C4-2B (cell line): ENCODE results near the gene ASTN1.

ENCODE experiments used
- H3K27ac ChIP-seq: fragments of 450-650 bp; 2 replicates; pipeline ENCODE4 v1.5.1; 2017
- ZFX ChIP-seq: fragments of 450-650 bp; IDR thresholded peaks from 2 replicates; pipeline ENCODE4 v1.6.1; 2017
- TF ChIP-seq, protein P1 (sequence below): fragments of 450-650 bp; conservative IDR thresholded peaks from 2 replicates; pipeline ENCODE4 v1.5.1; 2017; ENCODE audit warnings: mild to moderate bottlenecking

Gene ASTN1

DNA sequence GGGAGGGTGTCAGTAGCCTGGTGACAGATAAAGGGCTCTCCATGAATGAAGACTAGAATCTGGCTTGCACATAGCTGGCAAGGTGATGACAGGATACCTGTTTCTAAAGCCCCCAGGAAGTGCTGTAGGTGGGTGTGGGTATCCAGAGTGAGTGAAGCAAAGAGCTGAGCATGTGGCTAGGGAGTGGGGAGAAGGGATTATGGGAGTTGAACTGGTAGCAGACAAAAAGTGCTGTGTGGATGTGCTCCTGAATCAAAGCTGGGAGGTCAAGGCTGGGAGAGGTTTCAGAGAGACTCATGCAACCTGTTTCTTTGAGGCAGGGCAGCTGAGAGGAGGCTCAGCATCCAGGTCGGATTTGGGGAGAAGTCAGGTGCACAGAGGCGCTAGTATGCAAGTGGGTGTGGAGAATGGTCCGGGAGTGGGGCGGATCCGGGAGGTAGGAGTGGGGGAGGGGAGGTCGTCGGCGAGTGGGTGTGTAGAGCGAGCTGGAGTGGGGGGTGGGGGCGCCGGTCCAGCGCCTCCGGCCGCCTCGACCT is 600 bp downstream of the ASTN1 start:
- no peak overlapping the region for H3K27ac ChIP-seq
- TF ChIP-seq, protein P1, sequence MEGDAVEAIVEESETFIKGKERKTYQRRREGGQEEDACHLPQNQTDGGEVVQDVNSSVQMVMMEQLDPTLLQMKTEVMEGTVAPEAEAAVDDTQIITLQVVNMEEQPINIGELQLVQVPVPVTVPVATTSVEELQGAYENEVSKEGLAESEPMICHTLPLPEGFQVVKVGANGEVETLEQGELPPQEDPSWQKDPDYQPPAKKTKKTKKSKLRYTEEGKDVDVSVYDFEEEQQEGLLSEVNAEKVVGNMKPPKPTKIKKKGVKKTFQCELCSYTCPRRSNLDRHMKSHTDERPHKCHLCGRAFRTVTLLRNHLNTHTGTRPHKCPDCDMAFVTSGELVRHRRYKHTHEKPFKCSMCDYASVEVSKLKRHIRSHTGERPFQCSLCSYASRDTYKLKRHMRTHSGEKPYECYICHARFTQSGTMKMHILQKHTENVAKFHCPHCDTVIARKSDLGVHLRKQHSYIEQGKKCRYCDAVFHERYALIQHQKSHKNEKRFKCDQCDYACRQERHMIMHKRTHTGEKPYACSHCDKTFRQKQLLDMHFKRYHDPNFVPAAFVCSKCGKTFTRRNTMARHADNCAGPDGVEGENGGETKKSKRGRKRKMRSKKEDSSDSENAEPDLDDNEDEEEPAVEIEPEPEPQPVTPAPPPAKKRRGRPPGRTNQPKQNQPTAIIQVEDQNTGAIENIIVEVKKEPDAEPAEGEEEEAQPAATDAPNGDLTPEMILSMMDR, result no peak
- TF ChIP-seq ZFX, result no peak

DNA sequence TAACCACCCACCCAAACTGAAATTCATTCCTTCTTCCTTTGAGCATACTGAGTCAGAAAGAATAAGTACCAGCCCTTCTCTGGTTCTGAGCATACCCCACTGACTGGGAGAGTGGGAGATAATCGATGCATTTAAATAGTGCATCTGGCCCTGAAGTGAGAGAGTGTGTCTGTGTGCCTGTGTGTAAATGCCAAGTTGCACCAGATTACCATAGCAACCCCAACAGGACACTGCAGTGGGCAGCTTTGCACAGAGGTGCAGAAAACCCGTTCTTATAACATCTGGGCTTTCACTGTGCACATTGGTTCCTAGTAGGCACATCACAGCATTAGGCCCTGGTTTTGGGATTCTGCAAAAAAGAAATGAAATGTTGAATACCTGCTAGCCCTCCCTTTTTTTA is 2.3 kb downstream of the ASTN1 start:
- no peak overlapping the region for H3K27ac ChIP-seq
- TF ChIP-seq ZFX, result no peak
- TF ChIP-seq, protein P1, result no peak

DNA sequence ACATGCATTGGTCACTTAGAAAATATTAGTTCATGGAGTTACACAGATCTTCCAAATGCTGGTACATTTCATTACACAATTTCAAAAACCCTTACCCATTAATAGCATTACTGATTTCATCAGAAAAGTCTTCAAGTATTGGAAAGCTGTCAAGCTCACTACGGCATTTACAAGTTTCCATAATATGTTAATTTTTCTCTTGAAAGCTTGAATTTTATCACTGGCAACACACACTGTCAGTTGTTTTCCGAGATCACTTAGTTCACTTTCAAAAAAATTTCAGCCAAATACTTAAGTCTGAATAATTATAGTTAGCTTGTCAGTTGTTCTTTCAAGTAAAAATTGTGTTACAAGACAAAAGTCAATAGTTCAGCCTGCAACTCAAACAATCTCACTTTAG is 18.0 kb downstream of the ASTN1 start:
- TF ChIP-seq, protein P1, result no peak
- TF ChIP-seq ZFX, result no peak
- H3K27ac ChIP-seq, result no peak overlapping the region

DNA sequence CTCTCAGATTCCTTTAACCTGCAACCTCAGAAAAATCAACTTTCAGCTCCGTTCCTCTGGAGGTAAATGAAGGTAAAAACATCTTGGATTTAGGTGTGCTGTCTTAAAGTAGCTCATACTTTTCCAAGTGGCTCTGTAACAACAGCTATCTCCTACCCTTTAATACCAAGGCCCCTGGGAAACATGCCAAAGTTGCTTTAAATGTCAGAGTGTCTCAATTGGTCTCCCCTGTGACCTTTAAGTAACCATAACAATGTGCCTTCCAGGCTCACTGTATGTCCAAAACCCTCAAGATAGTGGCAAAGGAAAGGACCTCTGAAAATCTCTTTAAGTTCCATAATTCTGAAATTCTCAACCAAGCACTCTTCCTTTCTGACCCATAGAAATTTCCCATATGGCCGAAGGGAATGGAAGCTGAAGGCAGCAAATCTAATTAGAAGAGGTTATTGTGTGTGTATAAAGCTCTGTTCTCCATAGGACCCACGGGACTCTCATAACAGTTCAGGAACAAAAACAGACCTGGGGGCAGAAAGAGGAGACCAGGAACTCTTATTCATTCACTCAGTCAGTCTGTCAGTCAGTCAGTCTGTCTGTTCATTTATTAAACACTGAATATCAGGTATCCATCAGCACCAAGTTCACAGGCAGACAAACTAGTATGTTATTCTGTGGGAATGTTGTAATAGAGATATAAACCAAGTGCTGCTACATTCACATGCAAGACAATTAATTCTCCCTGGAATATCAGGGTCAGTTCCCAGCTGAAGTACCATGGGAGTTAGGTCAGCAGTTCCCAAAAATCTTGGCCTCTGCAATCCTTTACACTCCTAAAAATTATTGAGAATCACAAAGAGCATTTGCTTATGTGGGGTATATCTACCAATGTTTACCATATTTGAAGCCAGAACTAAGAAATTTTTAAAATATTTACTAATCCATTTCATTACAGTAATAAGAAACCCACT is 19.1 kb downstream of the ASTN1 start:
- no peak overlapping the region for H3K27ac ChIP-seq
- TF ChIP-seq ZFX, result no peak
- TF ChIP-seq, protein P1, result no peak

DNA sequence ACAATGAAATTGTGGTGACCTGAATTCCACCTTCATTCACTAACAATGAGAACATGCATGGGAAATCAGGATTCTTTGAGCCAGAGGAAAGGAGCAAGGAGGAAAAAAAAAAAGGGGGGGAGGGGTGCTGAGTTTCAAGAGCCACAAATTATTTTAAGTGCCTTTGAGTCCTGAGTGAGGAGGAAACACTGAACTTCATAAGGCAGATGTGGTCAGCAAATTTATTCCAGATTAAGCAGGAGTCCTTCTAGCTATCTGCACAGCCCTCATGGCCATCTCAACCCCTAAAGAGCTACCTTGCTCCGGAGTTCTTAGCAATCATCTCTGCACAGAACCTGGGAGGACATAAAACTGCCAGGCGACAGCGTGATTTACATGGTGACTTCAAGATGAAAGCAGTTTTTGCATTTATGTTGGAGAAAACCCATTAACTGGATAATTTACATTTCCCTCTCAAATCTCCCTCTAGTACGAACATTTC is 21.7 kb downstream of the ASTN1 start:
- H3K27ac ChIP-seq, result no peak overlapping the region
- no peak for TF ChIP-seq ZFX
- TF ChIP-seq, protein P1, result no peak

DNA sequence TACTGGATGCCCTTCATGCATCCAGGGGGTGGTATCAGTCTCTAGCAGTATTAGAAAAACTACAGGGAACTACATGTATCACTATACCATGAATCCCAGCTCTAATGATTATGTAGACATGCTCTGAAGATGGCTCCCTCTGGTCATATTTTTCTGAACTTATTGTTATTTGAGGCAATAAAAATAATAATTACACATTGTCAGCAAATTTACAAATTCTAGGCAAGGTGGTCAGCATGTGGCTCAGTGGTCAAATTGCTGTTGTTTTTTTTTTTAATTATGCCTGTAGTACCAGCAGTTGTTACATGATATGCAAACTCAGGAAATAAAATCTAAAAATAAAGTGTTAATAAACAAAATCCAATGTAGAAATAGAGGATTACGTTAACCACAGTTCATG is 22.5 kb downstream of the ASTN1 start:
- H3K27ac ChIP-seq, result no peak overlapping the region
- TF ChIP-seq ZFX, result no peak
- TF ChIP-seq, protein P1, result no peak

DNA sequence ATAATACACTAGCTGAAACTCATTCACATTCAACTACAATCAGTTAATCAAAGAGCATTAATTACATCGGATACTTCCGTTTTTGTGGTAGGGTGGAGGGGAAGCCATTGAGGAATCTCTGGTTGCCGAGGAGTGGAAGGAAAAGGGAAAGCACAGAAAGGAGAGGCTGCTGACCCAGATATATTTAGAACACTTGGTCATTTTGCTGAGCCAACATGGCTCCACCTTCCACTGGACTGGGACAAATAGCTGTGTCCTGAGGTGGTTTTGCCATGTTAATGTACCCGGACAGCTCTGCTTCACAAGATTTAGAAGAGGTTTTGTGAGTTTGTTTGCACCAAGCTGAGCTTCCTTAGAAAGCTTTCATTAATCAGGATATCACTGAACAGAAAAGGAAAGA is 26.2 kb downstream of the ASTN1 start:
- TF ChIP-seq, protein P1, result no peak
- TF ChIP-seq ZFX, result no peak
- H3K27ac ChIP-seq, result no peak overlapping the region
